PFSK-1 (cell line): Measurements from ENCODE around the gene RABGEF1.

ENCODE experiments used
- FOXP2 ChIP-seq: optimal IDR thresholded peaks from 2 replicates; pipeline ENCODE3; 2011; ENCODE audit warnings: borderline replicate concordance, control low read depth, inconsistent platforms; ENCODE audit not compliant: insufficient read depth; ENCODE audit errors: extremely low read length, extremely low read depth
- POLR2AphosphoS5 ChIP-seq: IDR thresholded peaks from 2 replicates; pipeline ENCODE4 v1.6.1; 2012; ENCODE audit warnings: low read depth, mild to moderate bottlenecking, control low read depth, low read length, moderate library complexity
- SIN3A ChIP-seq: IDR thresholded peaks from 2 replicates; pipeline ENCODE4 v1.6.1; 2012; ENCODE audit warnings: mild to moderate bottlenecking, low read length, moderate library complexity, borderline replicate concordance; ENCODE audit not compliant: insufficient read depth
- TAF1 ChIP-seq: IDR thresholded peaks from 2 replicates; pipeline ENCODE4 v1.6.1; 2012; ENCODE audit warnings: low read length, control low read depth, borderline replicate concordance; ENCODE audit not compliant: insufficient read depth
- TF ChIP-seq, protein P1 (sequence below), 2 experiments: IDR thresholded peaks; 2 replicates each; pipeline versions ENCODE4 v1.6.1 to v1.8.0; 2011 to 2012; ENCODE audit warnings: low read depth in 2 of 2, low read length in 2 of 2, control low read depth in 1 of 2, inconsistent platforms in 1 of 2, mild to moderate bottlenecking in 1 of 2, moderate library complexity in 1 of 2; ENCODE audit not compliant: insufficient read depth in 1 of 2

RABGEF1 gene

DNA sequence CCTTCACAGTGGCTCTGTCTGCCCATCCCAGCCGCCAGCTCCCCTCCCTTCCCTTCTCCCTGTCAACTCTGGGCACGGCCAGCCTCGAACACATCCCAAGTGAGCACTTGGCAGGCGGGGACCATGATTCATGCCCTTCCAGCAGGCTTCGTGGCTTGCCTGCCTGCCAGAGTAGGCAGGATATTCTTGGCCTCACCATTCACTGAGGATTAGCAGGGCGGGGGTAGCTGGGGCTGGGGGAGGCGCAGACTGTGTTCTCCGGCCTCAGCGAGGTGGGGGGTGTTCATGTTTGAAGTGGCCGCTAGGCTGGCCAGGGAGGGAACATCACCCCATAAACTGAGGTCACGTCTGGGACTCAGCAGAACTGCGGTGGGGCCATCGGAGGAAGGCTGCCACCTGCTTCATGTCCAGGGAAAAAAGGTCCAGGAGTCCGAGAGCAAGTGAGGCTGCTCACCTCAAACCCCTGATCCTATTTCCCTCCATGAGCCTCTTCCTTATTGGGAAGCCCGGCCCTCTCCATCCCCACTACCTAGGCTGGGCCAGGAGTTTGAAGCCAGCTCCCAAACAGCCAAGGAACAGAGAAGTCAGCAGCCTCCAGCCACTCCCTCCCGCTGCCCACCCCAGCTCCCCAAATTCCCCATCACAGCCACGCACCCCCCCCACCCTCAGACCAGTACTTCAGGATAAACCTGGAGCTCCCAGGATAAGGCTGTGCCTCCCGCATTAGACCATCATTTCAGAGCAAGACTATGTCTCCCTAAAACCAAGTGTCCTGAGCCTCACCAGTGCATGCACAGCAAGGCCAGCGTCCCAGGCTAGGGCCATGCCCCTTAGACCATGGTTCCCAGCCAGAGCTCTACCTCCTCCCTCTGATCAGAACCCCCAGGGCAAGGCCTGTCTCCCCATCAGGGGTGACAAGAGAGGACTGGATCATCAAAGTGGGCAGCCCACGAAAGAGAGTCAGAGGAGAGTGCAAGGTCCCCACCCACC lies 42.8 kb upstream of the RABGEF1 start:
- TF ChIP-seq SIN3A, result no peak
- TF ChIP-seq, protein P1, sequence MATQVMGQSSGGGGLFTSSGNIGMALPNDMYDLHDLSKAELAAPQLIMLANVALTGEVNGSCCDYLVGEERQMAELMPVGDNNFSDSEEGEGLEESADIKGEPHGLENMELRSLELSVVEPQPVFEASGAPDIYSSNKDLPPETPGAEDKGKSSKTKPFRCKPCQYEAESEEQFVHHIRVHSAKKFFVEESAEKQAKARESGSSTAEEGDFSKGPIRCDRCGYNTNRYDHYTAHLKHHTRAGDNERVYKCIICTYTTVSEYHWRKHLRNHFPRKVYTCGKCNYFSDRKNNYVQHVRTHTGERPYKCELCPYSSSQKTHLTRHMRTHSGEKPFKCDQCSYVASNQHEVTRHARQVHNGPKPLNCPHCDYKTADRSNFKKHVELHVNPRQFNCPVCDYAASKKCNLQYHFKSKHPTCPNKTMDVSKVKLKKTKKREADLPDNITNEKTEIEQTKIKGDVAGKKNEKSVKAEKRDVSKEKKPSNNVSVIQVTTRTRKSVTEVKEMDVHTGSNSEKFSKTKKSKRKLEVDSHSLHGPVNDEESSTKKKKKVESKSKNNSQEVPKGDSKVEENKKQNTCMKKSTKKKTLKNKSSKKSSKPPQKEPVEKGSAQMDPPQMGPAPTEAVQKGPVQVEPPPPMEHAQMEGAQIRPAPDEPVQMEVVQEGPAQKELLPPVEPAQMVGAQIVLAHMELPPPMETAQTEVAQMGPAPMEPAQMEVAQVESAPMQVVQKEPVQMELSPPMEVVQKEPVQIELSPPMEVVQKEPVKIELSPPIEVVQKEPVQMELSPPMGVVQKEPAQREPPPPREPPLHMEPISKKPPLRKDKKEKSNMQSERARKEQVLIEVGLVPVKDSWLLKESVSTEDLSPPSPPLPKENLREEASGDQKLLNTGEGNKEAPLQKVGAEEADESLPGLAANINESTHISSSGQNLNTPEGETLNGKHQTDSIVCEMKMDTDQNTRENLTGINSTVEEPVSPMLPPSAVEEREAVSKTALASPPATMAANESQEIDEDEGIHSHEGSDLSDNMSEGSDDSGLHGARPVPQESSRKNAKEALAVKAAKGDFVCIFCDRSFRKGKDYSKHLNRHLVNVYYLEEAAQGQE (IDR thresholded peaks at IDR 0.05; ENCODE audit: insufficient read depth in 1 of 2, low read depth in 2 of 2, low read length in 2 of 2), result no peak
- no peak for TF ChIP-seq FOXP2
- TF ChIP-seq POLR2AphosphoS5, result no peak
- TF ChIP-seq TAF1, result no peak

DNA sequence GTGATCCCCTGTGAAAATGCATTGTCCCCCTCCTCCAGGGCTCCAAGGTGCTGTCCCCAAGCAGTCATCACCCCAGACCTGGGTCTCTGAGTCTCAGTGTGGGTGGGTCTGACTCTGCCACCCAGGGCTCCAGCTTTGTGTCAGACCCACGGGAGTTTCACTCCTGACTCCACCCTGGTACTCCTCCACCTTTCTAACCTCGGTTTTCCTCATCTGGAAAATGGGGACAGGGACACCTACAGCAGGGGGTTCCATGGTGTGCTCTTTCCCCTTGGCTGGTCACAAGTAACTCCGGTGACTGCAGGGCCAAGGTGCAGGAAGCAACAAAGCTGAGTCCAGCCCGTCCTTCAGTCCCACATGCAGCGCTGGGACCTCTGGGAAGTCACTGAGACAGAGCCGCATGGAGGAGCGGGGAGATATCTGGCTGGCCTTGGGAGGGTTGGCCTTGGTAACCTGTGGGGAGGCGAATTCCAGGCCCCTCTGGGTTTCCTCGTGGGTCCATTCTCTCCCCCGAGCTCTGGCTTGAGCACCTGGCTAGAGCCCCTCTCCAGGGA lies 41.8 kb upstream of the RABGEF1 start:
- TF ChIP-seq TAF1 (no peak), POLR2AphosphoS5 (no peak), FOXP2 (no peak), SIN3A (no peak)
- TF ChIP-seq, protein P1 (IDR thresholded peaks at IDR 0.05; ENCODE audit: insufficient read depth in 1 of 2, low read depth in 2 of 2, low read length in 2 of 2), result no peak

DNA sequence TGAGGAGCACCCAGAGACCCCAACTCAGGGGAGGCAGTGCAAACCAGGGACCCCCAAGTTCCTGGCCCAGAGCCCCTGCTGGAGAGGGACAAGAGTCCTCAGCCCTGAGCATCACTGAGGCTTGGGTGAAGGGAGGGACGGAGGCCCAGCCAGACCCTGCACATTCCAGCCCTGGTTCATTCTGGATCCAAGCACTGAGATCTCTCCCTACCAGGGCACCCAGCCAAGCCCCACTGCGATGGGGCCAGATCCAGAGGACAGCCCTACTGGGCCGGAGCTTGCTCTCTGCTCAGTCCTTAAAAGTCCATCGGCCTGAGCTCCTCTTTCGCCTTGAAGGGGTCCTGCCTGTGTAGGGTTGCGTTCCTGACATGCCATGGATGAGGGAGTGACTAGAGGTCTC lies 40.5 kb upstream of the RABGEF1 start:
- TF ChIP-seq, protein P1 (IDR thresholded peaks at IDR 0.05; ENCODE audit: insufficient read depth in 1 of 2, low read depth in 2 of 2, low read length in 2 of 2), result no peak
- TF ChIP-seq SIN3A, result no peak
- no peak for TF ChIP-seq FOXP2
- TF ChIP-seq POLR2AphosphoS5, result no peak
- TF ChIP-seq TAF1, result no peak

DNA sequence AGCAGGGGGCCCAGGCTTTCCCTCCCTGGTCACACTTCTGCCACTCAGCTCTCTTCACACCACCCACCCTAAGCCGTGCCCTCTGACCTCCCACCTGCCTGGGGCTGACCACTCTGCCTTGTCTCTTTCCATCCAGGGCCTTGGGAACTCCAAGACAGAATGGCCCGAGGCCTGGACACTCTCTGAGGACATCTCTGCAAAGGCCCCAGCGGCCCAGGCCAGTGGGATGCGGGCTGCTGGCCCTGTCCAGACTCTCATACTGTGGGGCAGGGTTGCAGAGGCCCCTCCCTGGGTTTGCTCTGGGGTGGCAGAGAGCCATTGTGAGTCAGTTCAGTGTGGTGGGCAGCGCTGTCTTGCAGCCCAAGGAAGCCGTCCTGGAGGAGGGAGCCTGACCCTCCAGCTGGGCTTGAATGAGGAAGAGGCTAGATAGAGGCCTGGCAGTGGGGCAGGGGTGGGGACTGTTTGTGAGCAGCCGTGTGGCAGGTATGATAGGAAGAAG lies 39.9 kb upstream of the RABGEF1 start:
- TF ChIP-seq FOXP2 (no peak), SIN3A (no peak), POLR2AphosphoS5 (no peak), TAF1 (no peak)
- TF ChIP-seq, protein P1 (IDR thresholded peaks at IDR 0.05; ENCODE audit: insufficient read depth in 1 of 2, low read depth in 2 of 2, low read length in 2 of 2), result no peak
